Glutamatergic neuron (in vitro differentiated cells): ENCODE data around the gene WDTC1. TPM values are rescaled to one million over a fixed set of nuclear protein-coding genes. Genes with fewer than 3 reads are reported as not detected.

Experiments used
- DNase-seq: peaks from one replicate; pipeline ENCODE4 v3.0.0; 2022
- H3K27ac Mint-ChIP-seq: one replicate; pipeline ENCODE4 v1.8.0; 2020; ENCODE audit warnings: mild to moderate bottlenecking, mixed read lengths, inconsistent platforms; ENCODE audit not compliant: unreplicated experiment
- H3K27me3 Mint-ChIP-seq: one replicate; pipeline ENCODE4 v1.8.0; 2020; ENCODE audit warnings: mild to moderate bottlenecking, moderate library complexity, mixed read lengths, inconsistent platforms; ENCODE audit not compliant: unreplicated experiment
- H3K36me3 Mint-ChIP-seq: one replicate; pipeline ENCODE4 v1.8.0; 2020; ENCODE audit warnings: mild to moderate bottlenecking, mixed read lengths, inconsistent platforms; ENCODE audit not compliant: unreplicated experiment
- H3K4me1 Mint-ChIP-seq: one replicate; pipeline ENCODE4 v1.8.0; 2020; ENCODE audit warnings: mild to moderate bottlenecking, low read depth, mixed read lengths, inconsistent platforms; ENCODE audit not compliant: unreplicated experiment
- H3K4me3 Mint-ChIP-seq: one replicate; pipeline ENCODE4 v1.8.0; 2020; ENCODE audit warnings: mild to moderate bottlenecking, mixed read lengths, inconsistent platforms; ENCODE audit not compliant: unreplicated experiment
- H3K9me3 Mint-ChIP-seq: one replicate; pipeline ENCODE4 v1.8.0; 2020; ENCODE audit warnings: mild to moderate bottlenecking, moderate library complexity, mixed read lengths, inconsistent platforms; ENCODE audit not compliant: unreplicated experiment
- total RNA-seq: library from RNA; stranded (reverse); fragmentation: NEBNext Ultra II Directional; extraction: Animal tissue kit (Norgen Biotek cat#: 25700); gene quantifications from one replicate; pipeline ENCODE4 v1.2.1, GENCODE V29; 2021; ENCODE audit not compliant: unreplicated experiment
- TF ChIP-seq, protein P1 (sequence below): fragments of 200-600 bp; sonication (generic); IDR thresholded peaks from one replicate; pipeline ENCODE4 v1.5.0; 2021; ENCODE audit not compliant: partially characterized antibody, unreplicated experiment

The WDTC1 gene
- total RNA-seq, 1 donor from 2014 or later, result 49.4 TPM

GRCh38 chr1:27345272-27345671 is 110.8 kb downstream of the WDTC1 start:
- Mint-ChIP-seq H3K36me3 (no peaks in the 10 kb centered on the region), H3K27ac (no peak overlapping the region), H3K9me3 (peaks cover 5% of the 10 kb centered on the region), H3K27me3 (peaks cover 6% of the 10 kb centered on the region), H3K4me3 (no peak overlapping the region), H3K4me1 (peaks cover 9% of the 10 kb centered on the region)
- no peak for DNase-seq
- TF ChIP-seq, protein P1, sequence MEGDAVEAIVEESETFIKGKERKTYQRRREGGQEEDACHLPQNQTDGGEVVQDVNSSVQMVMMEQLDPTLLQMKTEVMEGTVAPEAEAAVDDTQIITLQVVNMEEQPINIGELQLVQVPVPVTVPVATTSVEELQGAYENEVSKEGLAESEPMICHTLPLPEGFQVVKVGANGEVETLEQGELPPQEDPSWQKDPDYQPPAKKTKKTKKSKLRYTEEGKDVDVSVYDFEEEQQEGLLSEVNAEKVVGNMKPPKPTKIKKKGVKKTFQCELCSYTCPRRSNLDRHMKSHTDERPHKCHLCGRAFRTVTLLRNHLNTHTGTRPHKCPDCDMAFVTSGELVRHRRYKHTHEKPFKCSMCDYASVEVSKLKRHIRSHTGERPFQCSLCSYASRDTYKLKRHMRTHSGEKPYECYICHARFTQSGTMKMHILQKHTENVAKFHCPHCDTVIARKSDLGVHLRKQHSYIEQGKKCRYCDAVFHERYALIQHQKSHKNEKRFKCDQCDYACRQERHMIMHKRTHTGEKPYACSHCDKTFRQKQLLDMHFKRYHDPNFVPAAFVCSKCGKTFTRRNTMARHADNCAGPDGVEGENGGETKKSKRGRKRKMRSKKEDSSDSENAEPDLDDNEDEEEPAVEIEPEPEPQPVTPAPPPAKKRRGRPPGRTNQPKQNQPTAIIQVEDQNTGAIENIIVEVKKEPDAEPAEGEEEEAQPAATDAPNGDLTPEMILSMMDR, result no peak

- TF ChIP-seq, protein P1, result no peak
- H3K9me3 Mint-ChIP-seq, result peaks cover 5% of the 10 kb centered on the region
- no peak overlapping the region for H3K27ac Mint-ChIP-seq
- peaks cover 9% of the 10 kb centered on the region for H3K4me1 Mint-ChIP-seq
- no peaks in the 10 kb centered on the region for H3K36me3 Mint-ChIP-seq
- no peak overlapping the region for H3K4me3 Mint-ChIP-seq
- H3K27me3 Mint-ChIP-seq, result peaks cover 8% of the 10 kb centered on the region
- DNase-seq, result no peak
Measured at GRCh38 chr1:27346357-27346756, 111.9 kb downstream of the WDTC1 start.

- Mint-ChIP-seq H3K4me3 (no peak overlapping the region), H3K36me3 (no peaks in the 10 kb centered on the region), H3K9me3 (peaks cover 5% of the 10 kb centered on the region), H3K27ac (no peak overlapping the region), H3K27me3 (peaks cover 8% of the 10 kb centered on the region), H3K4me1 (peaks cover 7% of the 10 kb centered on the region)
- DNase-seq, result no peak
- TF ChIP-seq, protein P1, result no peak
Measured at GRCh38 chr1:27346991-27347624, 112.7 kb downstream of the WDTC1 start.

- peak; percentile 46 for DNase-seq
- Mint-ChIP-seq H3K9me3 (no peaks in the 10 kb centered on the region), H3K27ac (no peak overlapping the region), H3K4me1 (no peaks in the 10 kb centered on the region), H3K4me3 (no peak overlapping the region), H3K27me3 (peaks cover 2% of the 10 kb centered on the region), H3K36me3 (no peaks in the 10 kb centered on the region)
- TF ChIP-seq, protein P1, result no peak
Measured at GRCh38 chr1:27348861-27349783, 114.7 kb downstream of the WDTC1 start.
